IPS DF 4.7 (cell line): ENCODE results near the gene ARID5A.

ENCODE experiments used
- DNase-seq: peaks from one replicate; pipeline ENCODE4 v3.0.0-alpha.2; 2013; ENCODE audit warnings: low spot score; ENCODE audit errors: extremely low read depth

ARID5A gene

DNA sequence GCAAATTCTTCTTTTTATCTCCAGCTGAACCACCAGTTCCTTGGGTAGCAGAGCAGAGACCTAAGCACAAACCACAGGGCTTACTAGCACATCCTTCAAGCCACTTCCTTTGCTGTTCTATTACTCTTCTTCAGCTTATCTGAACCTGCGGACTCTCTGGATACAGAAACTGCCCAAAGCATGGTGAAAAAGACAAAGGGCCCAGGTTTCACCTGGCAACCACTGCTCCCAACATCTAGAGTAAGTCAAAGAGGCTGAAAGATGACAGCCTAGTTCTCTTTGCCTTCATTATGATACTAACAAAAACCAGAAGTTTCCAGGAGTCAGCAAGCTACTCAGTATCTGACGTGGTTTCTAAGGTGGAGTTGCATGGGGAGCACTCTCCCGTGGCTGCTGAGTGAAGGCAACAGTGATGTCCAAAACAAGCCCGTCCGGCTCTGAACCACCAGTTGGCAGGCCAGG lies 58.2 kb downstream of the ARID5A start:
- DNase-seq = no peak

DNA sequence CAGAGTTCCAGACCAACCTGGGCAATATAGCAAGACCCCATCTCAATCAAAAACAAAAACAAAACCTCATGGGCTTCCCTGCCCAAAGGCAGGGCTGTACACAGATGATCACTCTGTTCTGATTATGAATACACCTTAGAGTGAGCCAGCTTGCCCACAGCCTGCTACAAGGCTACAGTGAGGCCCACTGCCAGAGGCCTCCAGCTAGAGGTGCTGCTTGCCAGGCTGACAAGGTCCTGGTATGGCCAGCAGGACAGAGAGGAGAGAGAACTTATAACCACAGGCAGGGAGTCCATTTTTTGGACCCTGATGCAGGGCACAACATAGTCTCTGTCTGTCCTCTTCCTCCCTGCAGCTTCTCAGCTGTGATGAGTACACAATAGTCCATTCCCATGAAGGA lies 60.0 kb downstream of the ARID5A start:
- no peak for DNase-seq

DNA sequence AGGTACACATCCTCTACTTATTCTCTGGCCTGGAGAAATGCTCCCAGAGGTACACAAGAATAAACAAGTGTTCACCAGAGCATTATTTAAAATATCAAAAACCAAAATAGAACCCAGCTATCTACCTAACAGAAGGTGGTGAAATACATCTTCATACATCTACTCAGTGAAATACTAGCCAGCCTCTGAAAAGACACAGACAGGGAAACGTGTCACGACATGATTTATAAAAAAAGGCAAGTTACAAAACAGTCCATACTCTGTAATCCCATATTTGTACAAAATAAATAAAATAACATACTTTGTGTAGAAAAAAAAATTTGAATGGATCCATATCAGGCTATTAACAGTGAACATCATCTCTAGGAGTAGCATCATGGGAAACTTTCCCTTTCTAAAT lies 63.4 kb downstream of the ARID5A start:
- no peak for DNase-seq

DNA sequence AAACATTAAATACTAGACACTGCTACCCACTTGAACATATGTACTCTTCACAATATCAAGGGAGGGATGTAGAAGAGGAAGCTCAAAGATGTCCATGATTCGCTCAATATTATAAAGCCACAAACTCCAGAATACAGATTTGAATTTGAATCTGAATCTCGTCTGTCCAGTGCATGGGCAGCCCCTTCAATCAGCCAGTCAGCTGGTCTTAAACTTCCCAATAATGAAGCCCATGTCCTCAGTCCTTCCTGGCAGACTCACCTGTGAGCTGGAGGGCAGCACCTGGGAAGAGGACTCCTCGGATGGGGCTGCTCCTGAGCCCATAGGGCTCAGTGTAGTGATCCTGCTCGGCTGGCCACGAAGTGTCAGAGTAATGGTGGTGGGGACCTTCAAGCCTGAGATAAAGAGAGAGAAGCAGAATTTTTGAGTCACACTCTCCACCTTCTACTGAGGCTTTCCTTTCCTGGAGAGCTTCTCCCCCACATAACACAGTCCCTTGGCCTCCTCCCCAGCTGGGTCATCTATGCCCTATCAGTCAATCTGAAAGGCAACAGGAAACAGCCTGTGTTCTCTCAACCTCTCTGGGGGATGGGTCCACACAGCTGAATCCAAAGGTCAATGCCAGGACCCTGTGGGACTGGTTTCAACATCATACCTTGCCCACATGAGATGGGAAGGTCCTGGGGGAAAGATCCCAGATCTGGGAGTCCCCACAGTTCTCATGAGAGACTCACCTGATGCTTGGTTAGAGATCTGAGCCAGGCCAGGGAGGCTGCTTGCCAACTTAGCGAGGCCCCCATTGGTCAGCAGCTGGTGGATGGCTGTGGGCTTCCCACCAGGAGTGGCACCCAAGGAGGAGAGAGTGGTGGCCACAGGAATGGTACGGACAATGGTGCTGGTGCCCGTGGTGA lies 65.1 kb downstream of the ARID5A start:
- DNase-seq = no peak
